H1 (cell line): ENCODE results near the gene PCF11. TPM values are rescaled to one million over a fixed set of nuclear protein-coding genes. Genes with fewer than 3 reads are reported as not detected.
"Not testable (repeated sequence)": the region's sequence is repeated elsewhere in the genome, so short reads cannot be mapped to it uniquely, and the experiment has no call there.

Experiments used
- CTCF ChIA-PET: fragments of 300-600 bp; sonication (Branson Sonifier 250); formaldehyde crosslinking; loops from one replicate; lab custom pipeline; 2021; ENCODE audit not compliant: partially characterized antibody; lab: Charles Lee
- POLR2A ChIA-PET: fragments of 300-600 bp; sonication (Branson Sonifier 250); formaldehyde crosslinking; loops from one replicate; lab custom pipeline; 2021; ENCODE audit warnings: inconsistent platforms; ENCODE audit not compliant: partially characterized antibody; lab: Charles Lee
- DNase-seq, 2 experiments: peaks; one replicate each; pipeline versions ENCODE4 v3.0.0 to v3.0.0-alpha.2; 2010 to 2022; ENCODE audit warnings: low spot score in 2 of 2, low read depth in 1 of 2, mixed read lengths in 1 of 2
- FAIRE-seq: peaks from 2 replicates; lab custom pipeline; 2011; peaks lifted over from hg19 to GRCh38; lab: Jason Lieb, UNC
- H2AFZ ChIP-seq: 2 replicates; pipeline ENCODE4 v1.8.1; 2012; ENCODE audit warnings: low read length, inconsistent platforms
- H2AK5ac ChIP-seq: 2 replicates; pipeline ENCODE4 v1.6.1; 2013; ENCODE audit warnings: low read depth, low read length
- H2BK120ac ChIP-seq: replicated peaks from 2 replicates; pipeline ENCODE3; 2013; ENCODE audit warnings: low read depth, low read length, inconsistent platforms
- H2BK12ac ChIP-seq: 2 replicates; pipeline ENCODE4 v1.6.1; 2013; ENCODE audit warnings: low read depth, low read length
- H2BK15ac ChIP-seq: 2 replicates; pipeline ENCODE4 v1.6.1; 2013; ENCODE audit warnings: low read length
- H2BK20ac ChIP-seq: 2 replicates; pipeline ENCODE4 v1.6.1; 2013; ENCODE audit warnings: low read length
- H2BK5ac ChIP-seq: 2 replicates; pipeline ENCODE4 v1.6.1; 2013; ENCODE audit warnings: low read depth, low read length
- H3K14ac ChIP-seq: 2 replicates; pipeline ENCODE4 v1.6.1; 2013; ENCODE audit warnings: inconsistent platforms; ENCODE audit not compliant: insufficient read length
- H3K18ac ChIP-seq: 2 replicates; pipeline ENCODE4 v1.6.1; 2013; ENCODE audit warnings: low read length; ENCODE audit errors: extremely low read depth
- H3K23ac ChIP-seq: 2 replicates; pipeline ENCODE4 v1.6.1; 2013; ENCODE audit warnings: inconsistent platforms; ENCODE audit not compliant: insufficient read length
- H3K23me2 ChIP-seq: 2 replicates; pipeline ENCODE4 v1.6.1; 2013; ENCODE audit warnings: low read depth, low read length
- H3K27ac ChIP-seq: 2 replicates; pipeline ENCODE4 v1.6.1; 2011; ENCODE audit warnings: low read depth, low read length, inconsistent platforms
- H3K27me3 ChIP-seq, 4 experiments: replicated peaks in 1 of 4; 1 replicate in 1 of 4; 2 replicates in 3 of 4; pipeline versions ENCODE4 v1.6.1 to v1.8.1; 2011 to 2013; ENCODE audit warnings: low read length in 3 of 4, mild to moderate bottlenecking in 3 of 4, inconsistent platforms in 2 of 4, mixed read lengths in 2 of 4, moderate library complexity in 1 of 4; ENCODE audit not compliant: control insufficient read depth in 3 of 4, insufficient read depth in 3 of 4; ENCODE audit errors: extremely low read depth in 1 of 4
- H3K36me3 ChIP-seq, 4 experiments: 2 replicates each; pipeline versions ENCODE4 v1.6.1 to v1.8.1; 2011 to 2013; ENCODE audit warnings: mild to moderate bottlenecking in 4 of 4, low read length in 3 of 4, moderate library complexity in 2 of 4, control low read depth in 1 of 4, inconsistent platforms in 1 of 4; ENCODE audit not compliant: insufficient read depth in 4 of 4, control insufficient read depth in 2 of 4
- H3K4ac ChIP-seq: replicated peaks from 2 replicates; pipeline ENCODE3; 2013; ENCODE audit warnings: low read length, low read depth, mixed read lengths, inconsistent platforms; ENCODE audit not compliant: insufficient read length
- H3K4me1 ChIP-seq, 4 experiments: replicated peaks in 1 of 4; 1 replicate in 1 of 4; 2 replicates in 3 of 4; pipeline versions ENCODE4 v1.6.1 to v1.8.1; 2011 to 2013; ENCODE audit warnings: low read length in 3 of 4, inconsistent platforms in 2 of 4, mixed read lengths in 1 of 4; ENCODE audit not compliant: insufficient read depth in 4 of 4, control insufficient read depth in 3 of 4
- H3K4me2 ChIP-seq, 2 experiments: 2 replicates each; pipeline versions ENCODE4 v1.6.1 to v1.8.1; 2011 to 2013; ENCODE audit warnings: low read depth in 2 of 2, low read length in 2 of 2, control low read depth in 1 of 2, inconsistent platforms in 1 of 2, mild to moderate bottlenecking in 1 of 2; ENCODE audit not compliant: insufficient read depth in 1 of 2
- H3K4me3 ChIP-seq, 4 experiments: fragments of 200-600, 300-600 bp in 1 of 4; sonication (generic), shearing (Covaris generic), sonication (Bioruptor Twin) in 1 of 4; 2 replicates each; pipeline versions ENCODE4 v1.5.1 to v1.8.1; 2011 to 2016; ENCODE audit warnings: low read length in 4 of 4, low read depth in 3 of 4, control low read depth in 2 of 4, inconsistent platforms in 2 of 4, mild to moderate bottlenecking in 2 of 4, mixed read lengths in 1 of 4, moderate library complexity in 1 of 4; ENCODE audit not compliant: insufficient read depth in 2 of 4; ENCODE audit errors: extremely low read depth in 1 of 4
- H3K56ac ChIP-seq: replicated peaks from 2 replicates; pipeline ENCODE3; 2013; ENCODE audit warnings: low read depth, mild to moderate bottlenecking, mixed read lengths, low read length, inconsistent platforms; ENCODE audit not compliant: insufficient read length
- H3K79me1 ChIP-seq: 2 replicates; pipeline ENCODE4 v1.6.1; 2013; ENCODE audit warnings: low read depth, low read length, control low read depth
- H3K79me2 ChIP-seq, 2 experiments: 2 replicates each; pipeline versions ENCODE4 v1.6.1 to v1.8.1; 2012 to 2013; ENCODE audit warnings: low read length in 2 of 2, mild to moderate bottlenecking in 2 of 2, inconsistent platforms in 1 of 2; ENCODE audit not compliant: insufficient read depth in 2 of 2, control insufficient read depth in 1 of 2
- H3K9ac ChIP-seq, 4 experiments: replicated peaks in 1 of 4; 1 replicate in 1 of 4; 2 replicates in 3 of 4; pipeline versions ENCODE4 v1.6.1 to v1.8.1; 2011 to 2013; ENCODE audit warnings: low read depth in 3 of 4, low read length in 3 of 4, control low read depth in 2 of 4, mild to moderate bottlenecking in 2 of 4, moderate library complexity in 2 of 4, inconsistent platforms in 1 of 4; ENCODE audit errors: extremely low read depth in 1 of 4
- H3K9me3 ChIP-seq, 2 experiments: 2 replicates each; pipeline versions ENCODE4 v1.6.1 to v1.8.1; 2012 to 2013; ENCODE audit warnings: mild to moderate bottlenecking in 2 of 2, moderate library complexity in 2 of 2, control low read depth in 1 of 2, inconsistent platforms in 1 of 2, low read depth in 1 of 2, low read length in 1 of 2, mixed read lengths in 1 of 2; ENCODE audit not compliant: insufficient read depth in 2 of 2
- H4K20me1 ChIP-seq, 2 experiments: replicated peaks in 1 of 2; 2 replicates each; pipeline versions ENCODE3 to v1.8.1; 2011 to 2013; ENCODE audit warnings: inconsistent platforms in 2 of 2, low read length in 2 of 2, mild to moderate bottlenecking in 1 of 2; ENCODE audit not compliant: insufficient read depth in 2 of 2, control insufficient read depth in 1 of 2
- H4K5ac ChIP-seq: 2 replicates; pipeline ENCODE4 v1.6.1; 2013; ENCODE audit warnings: low read length, low read depth, mixed read lengths, inconsistent platforms; ENCODE audit not compliant: insufficient read length
- H4K8ac ChIP-seq: 2 replicates; pipeline ENCODE4 v1.8.0; 2013; ENCODE audit warnings: mild to moderate bottlenecking, moderate library complexity, low read length, inconsistent platforms; ENCODE audit not compliant: insufficient read depth; ENCODE audit errors: extremely low read depth
- H4K91ac ChIP-seq: replicated peaks from 2 replicates; pipeline ENCODE3; 2013; ENCODE audit warnings: low read length, mixed read lengths, inconsistent platforms; ENCODE audit not compliant: insufficient read length
- WGBS, 2 experiments: shearing (Covaris generic) in 1 of 2; methylation state at CpG; one replicate each; pipeline versions ENCODE4 v1.1.6 to v1.1.7; 2013 to 2015; ENCODE audit warnings: low lambda C conversion rate in 2 of 2, mixed read lengths in 2 of 2, inconsistent platforms in 1 of 2, low coverage in 1 of 2, missing lambda C conversion rate in 1 of 2; ENCODE audit not compliant: insufficient replicate concordance in 2 of 2, insufficient coverage in 1 of 2, insufficient read length in 1 of 2; ENCODE audit errors: extremely low coverage in 1 of 2, missing lambda C conversion rate in 1 of 2; 5-methylcytosine and 5-hydroxymethylcytosine counted together
- polyA plus RNA-seq, 7 experiments: library from polyadenylated mRNA; depleted of rRNA in 3 of 7; stranded (reverse) in 5 of 7; unstranded in 2 of 7; fragments of >200 nt in 5 of 7; fragments of 200-250 nt in 2 of 7; gene quantifications; 1 replicate in 5 of 7; 2 replicates in 1 of 7; 4 replicates in 1 of 7; pipeline versions ENCODE4 v1.2.1 to v1.2.3, GENCODE V29; 2011 to 2013; ENCODE audit warnings: missing spikeins in 2 of 7, mixed read lengths in 2 of 7
- total RNA-seq: library from RNA; stranded (reverse); fragmentation: NEBNext Ultra II Directional; extraction: Animal tissue kit (Norgen Biotek cat#: 25700); gene quantifications from 2 replicates; pipeline ENCODE4 v1.2.1, GENCODE V29; 2021

Gene PCF11
- total and polyA plus RNA-seq, 2 of the 8 experiments (the other 6 are each of a cell fraction or from before 2014, with no cell fraction given): 25.1 to 47.7 TPM

GRCh38 chr11:83206771-83207382, 49.9 kb downstream of the PCF11 start:
- DNase-seq, H3K4me1 ChIP-seq, H2AK5ac ChIP-seq, H2BK120ac ChIP-seq, H3K4ac ChIP-seq, H2BK15ac ChIP-seq, H3K4me3 ChIP-seq, H3K23ac ChIP-seq, H3K9ac ChIP-seq, H4K8ac ChIP-seq, H3K9me3 ChIP-seq, H4K20me1 ChIP-seq, H3K14ac ChIP-seq, H3K4me2 ChIP-seq, H3K27ac ChIP-seq, H4K5ac ChIP-seq, H2AFZ ChIP-seq, H3K79me1 ChIP-seq, H3K27me3 ChIP-seq, H4K91ac ChIP-seq, H3K18ac ChIP-seq, H3K36me3 ChIP-seq, H2BK20ac ChIP-seq, H2BK5ac ChIP-seq, H3K56ac ChIP-seq, H3K79me2 ChIP-seq, FAIRE-seq, H2BK12ac ChIP-seq, H3K23me2 ChIP-seq: not testable (repeated sequence)
- POLR2A ChIA-PET: interaction anchor here (2.0 kb wide), 1 partner anchor 18 kb away, joined by 7 read pairs; no protein-coding TSS in a partner anchor
- CTCF ChIA-PET: interaction anchor here (1.3 to 1.6 kb wide), 2 partner anchors 12 to 610 kb away, joined by 4 to 6 read pairs; no protein-coding TSS in a partner anchor
- WGBS, 2 experiments: 74% methylated on average over 4 of the region's 4 CpGs; no CpG with 5 or more reads in 1 of the 2 experiments
